Measurements from ENCODE around the gene USP31. TPM values are rescaled to one million over a fixed set of nuclear protein-coding genes. Genes with fewer than 3 reads are reported as not detected.

USP31 gene
- total RNA-seq, 1 experiment from 2014 or later = 6.1 TPM

DNA sequence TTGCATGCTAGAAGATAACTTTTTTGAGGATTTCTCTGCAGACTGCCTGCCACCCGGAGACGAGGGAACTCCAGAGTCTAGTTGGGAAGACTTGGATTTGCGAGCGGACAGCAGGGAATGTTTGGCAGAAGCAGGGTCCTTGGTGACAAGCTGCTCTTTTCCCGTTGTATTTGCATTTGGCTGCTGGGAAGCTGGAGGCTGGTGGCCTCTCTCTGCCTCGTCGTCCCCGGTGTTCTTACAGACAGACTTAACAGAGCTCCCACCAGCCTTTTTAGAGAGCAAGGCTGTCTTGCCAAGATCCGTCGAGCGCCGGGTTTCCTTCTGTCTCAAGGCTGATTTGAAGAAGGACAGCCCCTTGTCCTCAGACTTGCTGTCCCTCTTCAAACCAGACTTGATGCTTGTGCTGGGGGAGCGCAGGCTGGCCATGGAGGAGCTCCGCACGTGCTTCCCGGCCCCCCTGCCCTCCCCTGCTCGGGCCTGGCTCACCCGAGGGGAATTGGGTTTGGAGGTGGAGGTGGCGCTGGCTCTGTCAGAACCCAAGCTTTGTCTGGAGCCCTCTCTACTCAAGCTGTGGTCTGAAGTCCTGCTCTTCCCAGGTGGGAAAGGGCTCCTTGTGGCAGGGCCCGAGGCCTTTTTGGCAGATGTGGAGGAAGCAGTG is 81.0 kb downstream of the USP31 start:
- H3K36me3 ChIP-seq = peaks cover 18% of the 10 kb centered on the region
- no peak overlapping the region for H3K4me3 ChIP-seq
- H3K27me3 ChIP-seq (replicated peaks) = no peaks in the 10 kb centered on the region
- no peaks in the 10 kb centered on the region for H3K9me3 ChIP-seq (replicated peaks)
- no peak overlapping the region for H3K27ac ChIP-seq
- DNase-seq (ENCODE audit: low read depth in 1 of 2, low spot score in 2 of 2) = no peak
- H3K4me1 ChIP-seq (replicated peaks) = no peaks in the 10 kb centered on the region

DNA sequence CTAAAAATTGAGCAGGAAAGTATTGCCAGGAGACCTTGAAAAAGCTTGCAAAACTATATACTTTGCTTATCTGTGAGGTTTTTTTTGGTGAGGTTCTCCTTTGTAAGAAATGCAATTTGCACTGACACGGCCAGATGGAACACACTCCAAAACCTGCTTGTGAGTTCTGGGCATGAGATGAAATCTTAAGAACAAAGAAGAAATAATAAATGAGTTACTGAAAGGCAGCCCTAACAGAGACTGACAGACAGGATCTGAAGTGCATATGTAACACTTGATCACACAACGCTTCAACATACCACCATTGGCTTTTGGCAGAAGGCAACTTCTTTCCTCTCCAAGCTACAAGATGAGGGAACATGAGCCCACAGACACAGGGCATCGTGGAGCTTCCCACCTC is 82.6 kb downstream of the USP31 start:
- Histone ChIP-seq H3K4me1 (replicated peaks) (peaks cover 7% of the 10 kb centered on the region), H3K4me3 (no peak overlapping the region), H3K9me3 (replicated peaks) (no peaks in the 10 kb centered on the region), H3K36me3 (peaks cover 18% of the 10 kb centered on the region), H3K27me3 (replicated peaks) (no peaks in the 10 kb centered on the region), H3K27ac (no peak overlapping the region)
- no peak for DNase-seq (ENCODE audit: low read depth in 1 of 2, low spot score in 2 of 2)

DNA sequence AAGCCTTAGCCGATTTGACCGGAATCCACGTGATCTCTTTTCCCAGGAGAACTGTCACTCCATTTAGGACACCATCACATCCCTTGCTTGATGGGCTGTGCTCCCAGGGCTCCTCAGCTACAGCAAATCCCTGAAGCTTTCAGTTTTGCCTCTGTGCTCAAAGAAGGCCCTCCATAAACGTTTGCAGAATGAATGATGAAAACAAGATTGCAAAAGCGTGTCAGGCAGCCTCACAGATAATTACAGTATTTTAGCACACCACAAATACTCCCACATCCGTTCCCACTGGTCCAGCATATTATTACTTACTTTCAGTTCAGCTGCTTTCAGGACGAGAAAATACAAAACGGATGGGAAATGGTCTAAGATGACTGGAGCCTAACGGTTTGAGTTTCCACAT is 84.6 kb downstream of the USP31 start:
- no peaks in the 10 kb centered on the region for H3K9me3 ChIP-seq (replicated peaks)
- H3K27ac ChIP-seq = no peak overlapping the region
- H3K4me3 ChIP-seq = no peak overlapping the region
- H3K36me3 ChIP-seq = peaks cover 11% of the 10 kb centered on the region
- peaks cover 17% of the 10 kb centered on the region for H3K4me1 ChIP-seq (replicated peaks)
- H3K27me3 ChIP-seq (replicated peaks) = no peaks in the 10 kb centered on the region; the same call in 1 of the 2 replicates
- DNase-seq (ENCODE audit: low read depth in 1 of 2, low spot score in 2 of 2) = no peak

DNA sequence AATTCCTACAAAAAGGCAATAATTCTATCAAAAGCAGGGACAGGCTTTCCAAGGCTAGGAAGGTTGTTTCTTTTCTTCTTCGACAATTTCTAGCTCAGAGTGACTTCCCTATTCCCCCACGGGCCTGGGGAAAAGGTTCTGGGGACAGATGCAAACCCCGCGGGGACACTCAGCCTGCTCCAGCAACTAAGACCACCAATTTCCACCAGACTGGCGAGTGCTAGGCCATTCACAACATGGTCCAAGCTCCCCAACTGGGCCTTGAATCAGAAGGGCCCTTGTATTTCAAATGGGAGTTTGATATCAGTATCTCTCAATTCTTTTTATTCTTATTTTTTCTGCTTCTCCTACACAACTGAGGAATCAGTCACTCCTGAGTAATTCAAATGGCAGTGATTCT is 86.7 kb downstream of the USP31 start:
- 0 out of 2 replicates have a peak, but pooled peaks cover 2% of the 10 kb centered on the region for H3K36me3 ChIP-seq
- no peaks in the 10 kb centered on the region; the same call in 1 of the 2 replicates for H3K27me3 ChIP-seq (replicated peaks)
- H3K4me1 ChIP-seq (replicated peaks) = peaks cover 17% of the 10 kb centered on the region
- H3K9me3 ChIP-seq (replicated peaks) = no peaks in the 10 kb centered on the region
- H3K4me3 ChIP-seq = no peak overlapping the region
- DNase-seq (ENCODE audit: low read depth in 1 of 2, low spot score in 2 of 2) = no peak
- peak overlapping the region; percentile 39; the same call in 1 of the 2 replicates for H3K27ac ChIP-seq

DNA sequence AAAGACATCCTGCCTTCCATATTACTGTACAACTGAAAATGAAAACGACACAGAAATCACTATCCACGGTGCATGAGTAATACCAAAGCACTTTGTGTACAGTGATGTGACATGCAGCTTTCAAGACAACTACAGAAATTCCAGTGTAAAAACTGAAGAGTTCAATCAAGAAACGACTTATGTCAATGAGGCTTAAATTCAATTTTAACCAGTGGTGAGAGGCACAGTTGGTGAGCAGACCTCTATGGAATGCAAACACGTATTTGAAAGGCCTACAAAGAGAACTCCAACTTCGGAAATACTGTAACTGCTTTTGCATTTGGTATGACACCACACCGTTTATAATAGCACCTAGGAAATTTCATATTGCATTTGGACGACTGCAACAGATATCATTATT is 87.6 kb downstream of the USP31 start:
- no peaks in the 10 kb centered on the region; the same call in 1 of the 2 replicates for H3K27me3 ChIP-seq (replicated peaks)
- no peaks in the 10 kb centered on the region for H3K36me3 ChIP-seq
- peaks cover 17% of the 10 kb centered on the region for H3K4me1 ChIP-seq (replicated peaks)
- H3K27ac ChIP-seq = peak overlapping the region; percentile 39
- DNase-seq (ENCODE audit: low read depth in 1 of 2, low spot score in 2 of 2) = peak in 1 of 2 experiments; percentile 57
- H3K9me3 ChIP-seq (replicated peaks) = no peaks in the 10 kb centered on the region
- H3K4me3 ChIP-seq = no peak overlapping the region

DNA sequence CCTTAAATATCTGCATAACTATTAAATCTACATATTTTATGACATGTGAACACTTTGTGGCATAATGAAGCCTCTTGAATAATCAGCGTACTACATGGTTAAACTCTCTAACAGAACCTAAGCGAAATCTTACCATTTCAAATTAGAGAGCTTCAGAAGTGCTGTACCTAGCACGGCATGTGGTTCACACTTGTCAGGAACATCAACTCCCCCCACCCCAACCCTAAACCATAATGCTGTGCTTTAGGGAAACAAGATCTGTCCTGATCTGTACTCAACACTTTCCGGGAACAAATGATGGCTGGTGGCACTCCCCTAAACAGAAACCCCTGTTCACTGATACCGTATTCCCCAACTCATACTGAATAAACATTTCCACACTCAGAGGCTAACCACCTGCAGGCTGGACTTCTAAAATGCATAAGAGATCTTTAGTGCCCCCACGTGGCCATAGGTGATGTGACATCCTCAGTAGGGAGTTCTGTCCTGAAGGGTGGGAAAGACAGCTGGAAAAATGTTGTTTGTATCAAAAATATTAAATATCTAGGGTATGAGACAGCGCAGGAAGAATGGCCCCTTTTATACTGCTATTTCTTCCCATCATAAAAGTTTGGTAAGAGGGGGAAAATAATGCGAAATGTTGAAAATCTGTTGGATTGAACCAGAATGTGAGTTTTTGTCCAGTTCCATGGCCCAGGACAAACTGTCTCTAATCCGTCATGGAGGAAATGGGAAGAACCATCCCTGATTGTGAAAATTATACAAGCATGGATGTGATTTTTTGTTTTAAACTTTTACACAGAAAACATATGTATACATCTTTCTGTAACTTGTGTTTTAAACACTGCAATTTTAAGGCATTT is 88.6 kb downstream of the USP31 start:
- Histone ChIP-seq H3K27ac (peak overlapping the region; percentile 39; the same call in 1 of the 2 replicates), H3K36me3 (no peaks in the 10 kb centered on the region), H3K4me3 (no peak overlapping the region), H3K27me3 (replicated peaks) (no peaks in the 10 kb centered on the region; the same call in 1 of the 2 replicates), H3K9me3 (replicated peaks) (no peaks in the 10 kb centered on the region), H3K4me1 (replicated peaks) (peaks cover 17% of the 10 kb centered on the region)
- DNase-seq (ENCODE audit: low read depth in 1 of 2, low spot score in 2 of 2) = peak; percentile 60 to 64

DNA sequence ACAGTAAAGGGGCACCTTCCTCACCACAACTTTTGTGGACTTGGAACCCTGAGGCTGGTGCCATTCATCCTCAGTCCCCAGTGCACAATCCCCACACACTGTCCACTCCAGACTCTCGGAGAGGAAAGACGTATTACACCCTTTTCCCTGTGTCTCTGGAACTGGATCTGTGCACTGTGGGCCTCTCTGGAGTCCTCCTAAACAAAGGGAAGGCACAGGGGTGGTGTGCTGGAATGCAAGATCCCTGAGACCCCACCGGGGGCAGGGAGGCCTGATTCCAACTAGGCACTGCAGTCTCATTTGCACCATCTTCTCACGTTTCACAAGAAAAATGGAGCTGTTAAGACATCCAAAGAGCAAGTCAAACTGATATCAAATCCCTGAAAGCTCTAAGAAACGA is 89.8 kb downstream of the USP31 start:
- Histone ChIP-seq H3K27me3 (replicated peaks) (no peaks in the 10 kb centered on the region; the same call in 1 of the 2 replicates), H3K4me1 (replicated peaks) (peaks cover 17% of the 10 kb centered on the region), H3K9me3 (replicated peaks) (no peaks in the 10 kb centered on the region), H3K27ac (no peak overlapping the region), H3K4me3 (no peak overlapping the region), H3K36me3 (no peaks in the 10 kb centered on the region)
- no peak for DNase-seq (ENCODE audit: low read depth in 1 of 2, low spot score in 2 of 2)

DNA sequence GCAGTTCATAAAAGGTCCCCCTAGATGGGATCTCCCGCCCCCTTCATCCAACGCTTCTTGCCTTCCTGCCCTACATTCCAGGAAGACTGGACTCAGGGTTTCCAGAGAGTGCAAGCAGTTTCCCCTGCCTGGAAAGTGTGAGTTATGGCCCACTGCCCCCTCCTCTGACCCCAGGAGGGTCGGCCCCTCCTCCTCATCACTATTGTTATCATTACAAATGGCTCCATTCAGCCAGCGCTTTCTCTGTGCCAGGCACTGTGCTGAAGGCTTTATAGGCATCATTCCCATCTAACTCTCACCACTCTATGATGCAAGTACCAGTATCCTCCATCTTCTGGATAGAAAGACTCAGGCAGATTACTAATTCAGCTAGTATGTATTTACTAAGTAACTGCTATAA is 90.7 kb downstream of the USP31 start:
- Histone ChIP-seq H3K27me3 (replicated peaks) (no peaks in the 10 kb centered on the region; the same call in 1 of the 2 replicates), H3K27ac (no peak overlapping the region), H3K4me1 (replicated peaks) (peaks cover 17% of the 10 kb centered on the region), H3K36me3 (no peaks in the 10 kb centered on the region), H3K9me3 (replicated peaks) (no peaks in the 10 kb centered on the region), H3K4me3 (no peak overlapping the region)
- DNase-seq (ENCODE audit: low read depth in 1 of 2, low spot score in 2 of 2) = no peak

DNA sequence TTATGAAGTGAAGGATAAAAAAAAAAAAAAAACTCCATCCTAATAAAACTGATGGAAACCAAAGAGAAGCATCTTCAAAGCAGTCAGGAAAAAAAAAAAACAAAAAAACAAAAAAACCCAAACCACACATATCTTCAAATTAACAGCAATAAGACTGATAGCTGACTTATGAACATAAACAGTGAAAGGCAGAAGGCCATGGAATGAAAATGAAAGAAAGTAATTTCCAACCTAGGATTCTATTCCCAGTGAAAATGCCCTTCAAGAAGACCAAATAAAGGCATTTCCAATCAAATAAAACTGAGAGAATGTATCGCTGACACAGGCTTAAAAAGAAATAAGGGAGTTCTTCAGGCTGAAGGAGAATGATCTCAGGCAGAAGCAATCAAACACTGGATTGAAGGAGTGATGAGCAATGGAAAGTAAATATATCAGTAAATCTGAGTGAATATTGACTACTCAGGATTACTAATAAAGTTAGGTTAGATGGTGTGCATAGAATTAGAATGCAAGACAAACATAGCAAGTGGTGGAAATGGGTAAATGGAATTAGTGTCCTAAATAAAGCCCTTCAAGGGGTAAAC is 92.1 kb downstream of the USP31 start:
- peaks cover 14% of the 10 kb centered on the region for H3K4me1 ChIP-seq (replicated peaks)
- no peak for DNase-seq (ENCODE audit: low read depth in 1 of 2, low spot score in 2 of 2)
- no peaks in the 10 kb centered on the region for H3K9me3 ChIP-seq (replicated peaks)
- no peak overlapping the region for H3K27ac ChIP-seq
- no peaks in the 10 kb centered on the region for H3K36me3 ChIP-seq
- no peak overlapping the region for H3K4me3 ChIP-seq
- H3K27me3 ChIP-seq (replicated peaks) = no peaks in the 10 kb centered on the region; the same call in 1 of the 2 replicates

DNA sequence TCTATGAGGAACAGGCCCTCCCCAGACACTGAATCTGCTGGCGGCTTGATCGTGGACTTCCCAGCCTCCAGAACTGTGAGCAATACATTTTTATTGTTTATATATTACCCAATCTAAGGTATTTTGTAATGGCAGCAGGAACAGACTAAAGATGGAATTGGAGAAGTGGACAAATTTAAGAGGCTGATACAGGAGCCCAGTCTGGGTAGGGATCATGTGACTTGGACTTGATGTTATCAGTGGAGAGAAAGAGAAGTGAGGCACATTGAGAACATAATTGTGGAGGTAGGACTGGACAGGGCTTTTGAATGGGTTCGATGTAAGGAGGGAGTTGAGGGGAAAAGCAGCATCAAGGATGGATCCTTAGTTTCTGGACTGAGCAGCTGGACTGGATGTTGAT is 93.8 kb downstream of the USP31 start:
- Histone ChIP-seq H3K27ac (no peak overlapping the region), H3K4me1 (replicated peaks) (no peaks in the 10 kb centered on the region)
- no peak for DNase-seq (ENCODE audit: low read depth in 1 of 2, low spot score in 2 of 2)

DNA sequence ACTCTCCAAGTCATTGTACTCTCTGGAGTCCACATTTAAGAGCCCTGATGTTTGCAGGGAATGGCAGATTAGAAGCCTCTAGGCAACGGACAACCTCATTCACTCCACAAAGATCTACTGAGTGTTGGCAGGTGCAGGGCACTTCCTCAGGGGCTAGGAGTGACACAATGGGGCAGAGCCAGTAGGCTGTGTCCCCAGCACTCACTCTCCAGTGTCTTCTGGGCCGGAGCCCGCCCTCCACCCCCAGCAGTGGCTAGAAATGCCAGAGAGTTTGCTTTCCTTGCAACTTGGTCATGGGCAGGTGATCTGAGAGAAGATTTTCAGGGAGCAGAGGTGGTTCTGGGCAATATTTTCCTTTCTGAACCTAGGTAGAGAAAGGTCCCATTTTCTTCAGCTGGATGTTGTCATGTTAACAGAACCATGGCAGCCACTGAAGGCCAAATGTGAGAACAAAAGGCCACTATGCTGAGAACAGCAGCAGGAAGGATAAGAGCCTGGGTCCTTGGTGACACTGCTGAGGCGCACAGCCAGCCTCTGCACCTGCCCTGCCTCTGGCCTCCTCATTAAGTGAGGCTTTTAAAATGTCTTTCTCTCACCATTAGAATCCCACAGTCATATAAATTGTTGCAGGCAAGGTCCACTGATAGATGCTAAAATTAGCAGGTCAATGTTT is 96.2 kb downstream of the USP31 start:
- Histone ChIP-seq H3K4me1 (replicated peaks) (no peaks in the 10 kb centered on the region), H3K4me3 (no peak overlapping the region), H3K36me3 (no peaks in the 10 kb centered on the region), H3K9me3 (replicated peaks) (no peaks in the 10 kb centered on the region), H3K27ac (no peak overlapping the region), H3K27me3 (replicated peaks) (peaks cover 8% of the 10 kb centered on the region; the same call in 1 of the 2 replicates)
- no peak for DNase-seq (ENCODE audit: low read depth in 1 of 2, low spot score in 2 of 2)

More for the DNA sequence above, 93.8 kb downstream of the USP31 start:
- H3K36me3 ChIP-seq = no peaks in the 10 kb centered on the region
- peaks cover 6% of the 10 kb centered on the region; the same call in 1 of the 2 replicates for H3K27me3 ChIP-seq (replicated peaks)
- H3K9me3 ChIP-seq (replicated peaks) = no peaks in the 10 kb centered on the region
- H3K4me3 ChIP-seq = no peak overlapping the region

DNA sequence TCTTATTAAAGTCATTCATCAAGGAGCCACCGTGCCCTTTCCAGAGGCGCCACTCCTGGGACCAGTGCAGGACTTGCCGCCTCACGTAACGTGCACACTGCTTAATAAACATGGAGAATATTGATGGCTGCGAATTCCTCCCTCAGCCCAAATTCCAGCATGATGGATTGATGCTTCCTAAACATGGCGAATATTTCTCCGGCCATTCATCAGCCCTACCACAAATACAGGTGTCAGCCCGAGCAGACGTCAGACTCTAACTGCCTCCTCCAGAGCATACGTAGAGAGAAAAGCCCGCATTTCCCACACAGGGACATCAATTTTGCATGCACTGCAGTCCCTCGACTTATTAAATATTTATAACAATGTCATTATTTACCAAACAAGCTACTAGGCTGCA is 97.0 kb downstream of the USP31 start:
- H3K4me1 ChIP-seq (replicated peaks) = no peaks in the 10 kb centered on the region
- DNase-seq (ENCODE audit: low read depth in 1 of 2, low spot score in 2 of 2) = no peak
- H3K9me3 ChIP-seq (replicated peaks) = no peaks in the 10 kb centered on the region
- no peaks in the 10 kb centered on the region for H3K36me3 ChIP-seq
- peaks cover 16% of the 10 kb centered on the region for H3K27me3 ChIP-seq (replicated peaks)
- no peak overlapping the region for H3K27ac ChIP-seq
- no peak overlapping the region for H3K4me3 ChIP-seq

DNA sequence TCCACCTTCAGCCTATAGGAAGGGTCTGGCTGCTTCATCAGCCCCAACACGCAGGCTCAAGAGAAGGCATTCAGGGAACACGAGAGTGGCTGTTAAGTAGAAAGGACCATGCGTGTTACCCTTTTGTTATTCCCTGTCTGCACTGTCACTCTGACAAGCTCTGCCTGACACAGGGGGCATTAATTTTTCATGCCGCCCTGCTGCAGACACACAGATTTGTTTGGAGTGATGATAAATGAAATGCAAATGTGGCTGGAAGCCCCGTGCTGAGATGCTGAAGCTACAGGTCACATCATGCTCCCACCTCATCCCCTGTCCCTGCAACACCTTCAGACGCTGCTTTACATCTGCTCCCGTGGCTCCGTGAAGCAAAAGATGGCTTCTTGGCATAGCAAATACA is 97.7 kb downstream of the USP31 start:
- H3K36me3 ChIP-seq = no peaks in the 10 kb centered on the region
- no peak overlapping the region for H3K4me3 ChIP-seq
- H3K9me3 ChIP-seq (replicated peaks) = no peaks in the 10 kb centered on the region
- no peak overlapping the region for H3K27ac ChIP-seq
- H3K4me1 ChIP-seq (replicated peaks) = no peaks in the 10 kb centered on the region
- peaks cover 17% of the 10 kb centered on the region for H3K27me3 ChIP-seq (replicated peaks)
- no peak for DNase-seq (ENCODE audit: low read depth in 1 of 2, low spot score in 2 of 2)
